GM18868 (cell line): ENCODE measurements around the gene CORT.
"Not testable (repeated sequence)": the region's sequence is repeated elsewhere in the genome, so short reads cannot be mapped to it uniquely, and the experiment has no call there.

ENCODE experiments used
- ATAC-seq: cut with Tn5 transposase; IDR thresholded peaks from one replicate; pipeline ENCODE4 v1.9.1; 2021; ENCODE audit warnings: mild to moderate bottlenecking, moderate library complexity; ENCODE audit not compliant: unreplicated experiment

CORT gene

GRCh38 chr1:10474309-10474612 is 24.4 kb downstream of the CORT start:
- not testable (repeated sequence) for ATAC-seq

GRCh38 chr1:10474613-10475507 is 25.0 kb downstream of the CORT start, which contains the start of gene PEX14:
PEX14 (plus strand) TSS chr1:10474950; CDS start chr1:10474967, 17 bp downstream.
- ATAC-seq = peak; percentile 59

- no peak for ATAC-seq
These were observed 25.7 kb downstream of the CORT start for GRCh38 chr1:10475510-10475909.

- ATAC-seq = no peak
These were observed 29.5 kb downstream of the CORT start for GRCh38 chr1:10479296-10479695.

GRCh38 chr1:10480614-10481013 is 30.8 kb downstream of the CORT start:
- ATAC-seq = no peak

GRCh38 chr1:10484521-10484920 is 34.7 kb downstream of the CORT start:
- ATAC-seq = no peak

- ATAC-seq = no peak
These were observed 39.6 kb downstream of the CORT start for GRCh38 chr1:10489291-10490055.

- ATAC-seq = no peak
These were observed 40.6 kb downstream of the CORT start for GRCh38 chr1:10490286-10490970.

- no peak for ATAC-seq
These were observed 44.6 kb downstream of the CORT start for GRCh38 chr1:10494418-10494753.

GRCh38 chr1:10494754-10495474 is 45.1 kb downstream of the CORT start:
- peak; percentile 79 for ATAC-seq

GRCh38 chr1:10495475-10495817 is 45.6 kb downstream of the CORT start:
- no peak for ATAC-seq

- ATAC-seq = no peak
These were observed 46.1 kb downstream of the CORT start for GRCh38 chr1:10495952-10496351.

- ATAC-seq = no peak
These were observed 47.3 kb downstream of the CORT start for GRCh38 chr1:10497109-10497508.

GRCh38 chr1:10498231-10498630 is 48.4 kb downstream of the CORT start:
- no peak for ATAC-seq
